Spleen (tissue), 11 donors: ENCODE data around the gene SPACA6. TPM values are rescaled to one million over a fixed set of nuclear protein-coding genes. Genes with fewer than 3 reads are reported as not detected.

Experiments
- DNase-seq: peaks from one replicate; pipeline ENCODE4 v3.0.0-alpha.2; 2020
- H3K27ac ChIP-seq, 8 donors: fragments of 200-600 bp; sonication (generic) in 7 of 8; 1 replicate in 4 of 8; 2 replicates in 4 of 8; pipeline versions ENCODE4 v1.5.0 to v1.8.0; 2016 to 2021; ENCODE audit warnings: inconsistent platforms in 4 of 8, mild to moderate bottlenecking in 4 of 8, moderate library complexity in 1 of 8
- H3K27me3 ChIP-seq, 7 donors: fragments of 200-600 bp; sonication (generic) in 6 of 7; replicated peaks in 1 of 7; 1 replicate in 4 of 7; 2 replicates in 3 of 7; pipeline versions ENCODE4 v1.5.0 to v1.8.0; 2016 to 2021; ENCODE audit warnings: inconsistent platforms in 3 of 7, mild to moderate bottlenecking in 1 of 7
- H3K36me3 ChIP-seq, 6 donors: fragments of 200-600 bp; sonication (generic) in 5 of 6; 1 replicate in 4 of 6; 2 replicates in 2 of 6; pipeline versions ENCODE4 v1.5.0 to v1.8.0; 2016 to 2021; ENCODE audit warnings: inconsistent platforms in 2 of 6
- H3K4me1 ChIP-seq, 6 donors: fragments of 200-600 bp; sonication (generic) in 5 of 6; 1 replicate in 3 of 6; 2 replicates in 3 of 6; pipeline versions ENCODE4 v1.5.0 to v1.8.0; 2016 to 2021; ENCODE audit warnings: inconsistent platforms in 3 of 6
- H3K4me3 ChIP-seq, 8 donors: fragments of 200-600 bp; sonication (generic) in 7 of 8; 1 replicate in 4 of 8; 2 replicates in 4 of 8; pipeline versions ENCODE4 v1.5.0 to v1.8.0; 2016 to 2021; ENCODE audit warnings: inconsistent platforms in 4 of 8, mild to moderate bottlenecking in 4 of 8, moderate library complexity in 2 of 8
- H3K9me3 ChIP-seq, 8 donors: fragments of 200-600 bp; sonication (generic) in 7 of 8; 1 replicate in 4 of 8; 2 replicates in 4 of 8; pipeline versions ENCODE4 v1.5.0 to v1.8.0; 2016 to 2021; ENCODE audit warnings: inconsistent platforms in 4 of 8
- POLR2A ChIP-seq, 3 donors: fragments of 450-650 bp; IDR thresholded peaks; one replicate each; pipeline ENCODE4 v1.5.1; 2017; ENCODE audit warnings: antibody characterized with exemption in 3 of 3, mild to moderate bottlenecking in 1 of 3
- POLR2AphosphoS5 ChIP-seq, 3 donors: sonication (generic); formaldehyde crosslinking; IDR thresholded peaks; one replicate each; pipeline ENCODE4 v1.5.1; 2017; ENCODE audit warnings: antibody characterized with exemption in 3 of 3
- WGBS, 5 donors: extraction: QIAGEN DNeasy Blood & Tissue Kit in 3 of 5; methylation state at CpG; one replicate each; pipeline versions ENCODE4 v1.1.5 to v1.1.7; 2013 to 2018; 5-methylcytosine and 5-hydroxymethylcytosine counted together
- intact Hi-C: fragments of 100-400 bp; cut with DNase I; formaldehyde crosslinking; loops from one replicate; pipeline ENCODE4 v1.15.0; 2023; ENCODE audit warnings: low total_unique reads
- polyA plus RNA-seq, 3 donors: library from polyadenylated mRNA; stranded (reverse); fragments of 200-250 nt; gene quantifications; one replicate each; pipeline ENCODE4 v1.2.1, GENCODE V29; 2013
- total RNA-seq, 7 donors: library from RNA; depleted of rRNA in 3 of 7; stranded (reverse); fragments of >200 nt in 3 of 7; fragmentation: NEBNext Ultra II Directional in 4 of 7; extraction: Animal tissue kit (Norgen Biotek cat#: 25700) in 4 of 7; gene quantifications; one replicate each; pipeline versions ENCODE4 v1.1.0 to v1.2.1, GENCODE V29; 2016 to 2021
- TF ChIP-seq, protein P1 (sequence below), 11 experiments: fragments of 200-600 bp in 7 of 11; fragments of 450-650 bp in 4 of 11; sonication (generic) in 4 of 11; IDR thresholded peaks in 8 of 11; conservative IDR thresholded peaks in 3 of 11; 1 replicate in 7 of 11; 2 replicates in 4 of 11; pipeline versions ENCODE4 v1.4.0 to v1.8.0; 2016 to 2021; ENCODE audit warnings: antibody characterized with exemption in 11 of 11, inconsistent platforms in 4 of 11, mild to moderate bottlenecking in 1 of 11
- donor health status: healthy with polysubstance abuse.
- donor health status: DM: no; HTN: no; CAD: no; lungs with moderate emphysema.
- donor health status: DM: no; HTN: no; CAD: no.
- donor health status: Bipolar disorder and iron deficiency.
- donor health status: healthy.
- donor health status: DM: no; HTN: no; CAD: no.
- donor health status: DM: yes; HTN: yes; CAD: no.

Gene SPACA6
- total and polyA plus RNA-seq, 10 donors, result 9.6 to 44.2 (median 20.2) TPM

DNA sequence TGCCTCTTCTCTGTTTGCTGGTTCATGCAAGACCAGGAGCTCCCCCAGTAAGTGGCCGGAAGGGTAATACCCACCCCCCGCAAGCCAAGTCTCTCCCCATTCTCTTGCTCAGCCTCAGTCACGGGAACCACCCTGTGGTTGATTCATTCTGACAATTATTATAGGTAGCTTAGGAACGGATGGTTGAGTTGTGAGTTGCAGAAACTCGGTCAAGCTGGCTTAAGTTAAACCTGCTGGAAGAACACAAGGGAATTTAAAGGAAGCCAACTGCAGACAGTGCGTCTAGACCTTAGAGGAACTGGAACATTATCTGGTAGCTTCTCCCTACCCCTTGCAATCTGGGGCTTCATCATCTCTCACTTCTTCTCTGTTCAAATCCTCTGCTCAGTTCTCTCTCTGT lies 49.7 kb downstream of the SPACA6 start:
- TF ChIP-seq, protein P1, sequence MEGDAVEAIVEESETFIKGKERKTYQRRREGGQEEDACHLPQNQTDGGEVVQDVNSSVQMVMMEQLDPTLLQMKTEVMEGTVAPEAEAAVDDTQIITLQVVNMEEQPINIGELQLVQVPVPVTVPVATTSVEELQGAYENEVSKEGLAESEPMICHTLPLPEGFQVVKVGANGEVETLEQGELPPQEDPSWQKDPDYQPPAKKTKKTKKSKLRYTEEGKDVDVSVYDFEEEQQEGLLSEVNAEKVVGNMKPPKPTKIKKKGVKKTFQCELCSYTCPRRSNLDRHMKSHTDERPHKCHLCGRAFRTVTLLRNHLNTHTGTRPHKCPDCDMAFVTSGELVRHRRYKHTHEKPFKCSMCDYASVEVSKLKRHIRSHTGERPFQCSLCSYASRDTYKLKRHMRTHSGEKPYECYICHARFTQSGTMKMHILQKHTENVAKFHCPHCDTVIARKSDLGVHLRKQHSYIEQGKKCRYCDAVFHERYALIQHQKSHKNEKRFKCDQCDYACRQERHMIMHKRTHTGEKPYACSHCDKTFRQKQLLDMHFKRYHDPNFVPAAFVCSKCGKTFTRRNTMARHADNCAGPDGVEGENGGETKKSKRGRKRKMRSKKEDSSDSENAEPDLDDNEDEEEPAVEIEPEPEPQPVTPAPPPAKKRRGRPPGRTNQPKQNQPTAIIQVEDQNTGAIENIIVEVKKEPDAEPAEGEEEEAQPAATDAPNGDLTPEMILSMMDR (IDR thresholded peaks at IDR 0.05 in 8 of 11, conservative IDR thresholded peaks at IDR 0.05 in 3 of 11), result no peak
- no peak for TF ChIP-seq POLR2AphosphoS5 (IDR thresholded peaks at IDR 0.05)
- TF ChIP-seq POLR2A (IDR thresholded peaks at IDR 0.05), result no peak

DNA sequence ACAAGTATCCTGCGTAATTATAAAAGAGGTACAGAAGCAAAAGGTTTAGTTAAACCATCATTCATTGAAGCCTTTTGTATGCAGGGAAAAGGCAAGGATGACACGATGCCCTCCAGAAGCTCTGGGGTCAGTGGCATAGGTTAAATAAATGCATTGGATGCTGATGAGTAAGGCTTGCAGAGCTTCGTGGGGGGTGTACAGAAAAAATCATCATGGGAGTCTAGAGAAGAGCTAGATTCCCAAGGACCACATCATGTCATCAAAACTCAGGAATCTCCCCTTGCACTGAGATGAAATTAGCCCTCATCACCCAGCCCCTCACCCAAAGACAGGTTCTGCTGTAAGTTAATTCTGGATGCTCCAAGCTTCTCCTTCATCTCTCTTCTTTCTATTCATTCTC lies 50.3 kb downstream of the SPACA6 start:
- 73 to 84% (median 76%) methylated on average over 3 of the region's 3 CpGs for WGBS, 5 donors
- no peak for DNase-seq
- peak overlapping the region in 1 of 8 donors; percentile 91 for H3K27ac ChIP-seq
- TF ChIP-seq POLR2AphosphoS5 (IDR thresholded peaks at IDR 0.05) (no peak), POLR2A (IDR thresholded peaks at IDR 0.05) (no peak)
- TF ChIP-seq, protein P1 (IDR thresholded peaks at IDR 0.05 in 8 of 11, conservative IDR thresholded peaks at IDR 0.05 in 3 of 11), result no peak
- H3K4me1 ChIP-seq, result peaks cover 0 to 60% (median 0%) of the 10 kb centered on the region in 6 donors
- H3K4me3 ChIP-seq, result no peak overlapping the region
- H3K36me3 ChIP-seq, result peaks cover 0 to 61% (median 3%) of the 10 kb centered on the region in 6 donors
- H3K27me3 ChIP-seq, result peaks cover 0 to 6% (median 0%) of the 10 kb centered on the region in 7 donors
- H3K9me3 ChIP-seq, result no peaks in the 10 kb centered on the region
- intact Hi-C loops, result no loop called here

More for the DNA sequence above, 49.7 kb downstream of the SPACA6 start:
- Histone ChIP-seq H3K4me1 (peaks cover 0 to 60% (median 0%) of the 10 kb centered on the region in 6 donors), H3K27me3 (peaks cover 0 to 6% (median 0%) of the 10 kb centered on the region in 7 donors), H3K27ac (peak overlapping the region in 1 of 8 donors; percentile 91), H3K9me3 (no peaks in the 10 kb centered on the region), H3K4me3 (no peak overlapping the region), H3K36me3 (peaks cover 0 to 57% (median 3%) of the 10 kb centered on the region in 6 donors)
- intact Hi-C loops, result no loop called here
- WGBS, 5 donors, result 59 to 77% (median 62%) methylated on average over 6 of the region's 6 CpGs
- DNase-seq, result no peak

DNA sequence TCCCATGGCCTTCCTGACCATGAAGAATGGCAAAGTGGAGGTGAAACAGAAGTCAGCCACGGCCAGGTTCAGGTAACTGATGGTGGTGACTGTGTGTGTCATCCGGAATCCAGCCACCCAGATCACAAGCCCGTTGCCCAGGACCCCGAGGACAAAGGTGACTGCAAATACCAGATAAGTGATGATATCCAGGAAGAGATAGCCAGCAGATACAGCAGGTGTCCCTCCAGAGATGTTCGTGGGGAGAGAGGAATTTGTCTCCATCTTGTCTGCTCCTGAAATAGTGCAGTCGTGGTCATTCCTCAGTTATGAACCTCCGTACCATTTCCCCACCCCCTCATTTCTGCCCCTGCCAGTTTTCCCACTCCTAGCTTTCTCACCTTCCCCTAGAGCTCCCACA lies 53.6 kb downstream of the SPACA6 start:
- no peak overlapping the region for H3K4me3 ChIP-seq
- peaks cover 0 to 78% (median 3%) of the 10 kb centered on the region in 6 donors for H3K36me3 ChIP-seq
- peaks cover 0 to 31% (median 0%) of the 10 kb centered on the region in 6 donors for H3K4me1 ChIP-seq
- TF ChIP-seq POLR2AphosphoS5 (IDR thresholded peaks at IDR 0.05) (no peak), POLR2A (IDR thresholded peaks at IDR 0.05) (no peak)
- TF ChIP-seq, protein P1 (IDR thresholded peaks at IDR 0.05 in 8 of 11, conservative IDR thresholded peaks at IDR 0.05 in 3 of 11), result no peak
- 74 to 86% (median 78%) methylated on average over 7 of the region's 7 CpGs for WGBS, 5 donors
- DNase-seq, result no peak
- H3K27ac ChIP-seq, result peak overlapping the region in 3 of 8 donors; percentile 30 to 94 (median 91)
- peaks cover 0 to 6% (median 0%) of the 10 kb centered on the region in 7 donors for H3K27me3 ChIP-seq
- no peaks in the 10 kb centered on the region for H3K9me3 ChIP-seq
- intact Hi-C loops, result no loop called here

DNA sequence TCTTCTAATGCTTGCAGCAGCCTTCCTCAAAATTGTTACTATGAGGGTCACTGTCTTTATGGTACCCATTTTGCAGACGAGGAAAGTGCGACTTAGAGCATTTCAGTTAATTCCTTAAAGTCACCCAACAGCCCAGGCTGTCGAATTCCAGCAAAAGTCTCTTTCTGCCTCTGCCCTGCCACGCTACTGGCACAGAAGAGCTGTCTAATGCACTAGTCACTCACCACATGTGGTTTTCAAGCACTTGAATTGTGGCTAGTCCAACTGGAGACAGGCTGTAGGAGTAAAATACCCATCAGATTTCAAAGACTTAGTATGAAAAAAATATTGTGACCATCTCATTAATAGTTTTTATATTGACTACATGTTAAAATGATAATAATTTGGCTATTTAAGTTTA lies 56.8 kb downstream of the SPACA6 start:
- intact Hi-C loops, result no loop called here
- Histone ChIP-seq H3K9me3 (peaks cover 0 to 3% (median 0%) of the 10 kb centered on the region in 8 donors), H3K27ac (peak overlapping the region in 7 of 8 donors; percentile 74 to 94 (median 85)), H3K4me3 (peak overlapping the region in 6 of 8 donors; percentile 15 to 67 (median 34)), H3K4me1 (peaks cover 0 to 33% (median 0%) of the 10 kb centered on the region in 6 donors), H3K36me3 (peaks cover 0 to 49% (median 3%) of the 10 kb centered on the region in 6 donors), H3K27me3 (no peaks in the 10 kb centered on the region)
- TF ChIP-seq POLR2AphosphoS5 (IDR thresholded peaks at IDR 0.05) (no peak), POLR2A (IDR thresholded peaks at IDR 0.05) (no peak)
- TF ChIP-seq, protein P1 (IDR thresholded peaks at IDR 0.05 in 8 of 11, conservative IDR thresholded peaks at IDR 0.05 in 3 of 11), result no peak
- DNase-seq, result no peak
- WGBS, 5 donors, result 71 to 85% (median 79%) methylated on average over 4 of the region's 4 CpGs
